SU-DHL-6 (cell line): Measurements from ENCODE around the gene HESX1.

Source experiments
- CTCF ChIP-seq: fragments of 200-600 bp; sonication (generic); IDR thresholded peaks from one replicate; pipeline ENCODE4 v1.5.1; 2017; ENCODE audit warnings: antibody characterized with exemption, mild to moderate bottlenecking, low read length, moderate library complexity; ENCODE audit not compliant: insufficient read depth, poor library complexity, severe bottlenecking
- EZH2phosphoT487 ChIP-seq: fragments of 200-600 bp; sonication (generic), shearing (Covaris generic); conservative IDR thresholded peaks from 2 replicates; pipeline ENCODE4 v1.6.1; 2018; ENCODE audit warnings: mild to moderate bottlenecking, antibody characterized with exemption, low read length, moderate library complexity, mixed read lengths

GRCh38 chr3:57226176-57226575 is 26.4 kb upstream of the HESX1 start:
- TF ChIP-seq CTCF: no peak
- no peak for TF ChIP-seq EZH2phosphoT487
